Liver (tissue), 3 donors: ENCODE measurements around the gene PHKB.

Source experiments
- RAD21 ChIP-seq, 2 donors: IDR thresholded peaks; 2 replicates each; pipeline ENCODE4 v1.6.1; 2016; ENCODE audit warnings: antibody characterized with exemption in 2 of 2, mild to moderate bottlenecking in 2 of 2
- SP1 ChIP-seq: IDR thresholded peaks from 2 replicates; pipeline ENCODE4 v1.6.1; 2018; ENCODE audit warnings: antibody characterized with exemption, mild to moderate bottlenecking
- TF ChIP-seq, protein P1 (sequence below): IDR thresholded peaks from 2 replicates; pipeline ENCODE4 v1.6.1; 2016; ENCODE audit warnings: antibody characterized with exemption
- TF ChIP-seq, protein P2 (sequence below): fragments of 150-350 bp; IDR thresholded peaks from 2 replicates; pipeline ENCODE4 v1.5.1; 2017; ENCODE audit warnings: improper control_type of control experiment, low read depth, low read length; ENCODE audit not compliant: missing input control
- donor health status: healthy.
- donor health status: healthy.

DNA sequence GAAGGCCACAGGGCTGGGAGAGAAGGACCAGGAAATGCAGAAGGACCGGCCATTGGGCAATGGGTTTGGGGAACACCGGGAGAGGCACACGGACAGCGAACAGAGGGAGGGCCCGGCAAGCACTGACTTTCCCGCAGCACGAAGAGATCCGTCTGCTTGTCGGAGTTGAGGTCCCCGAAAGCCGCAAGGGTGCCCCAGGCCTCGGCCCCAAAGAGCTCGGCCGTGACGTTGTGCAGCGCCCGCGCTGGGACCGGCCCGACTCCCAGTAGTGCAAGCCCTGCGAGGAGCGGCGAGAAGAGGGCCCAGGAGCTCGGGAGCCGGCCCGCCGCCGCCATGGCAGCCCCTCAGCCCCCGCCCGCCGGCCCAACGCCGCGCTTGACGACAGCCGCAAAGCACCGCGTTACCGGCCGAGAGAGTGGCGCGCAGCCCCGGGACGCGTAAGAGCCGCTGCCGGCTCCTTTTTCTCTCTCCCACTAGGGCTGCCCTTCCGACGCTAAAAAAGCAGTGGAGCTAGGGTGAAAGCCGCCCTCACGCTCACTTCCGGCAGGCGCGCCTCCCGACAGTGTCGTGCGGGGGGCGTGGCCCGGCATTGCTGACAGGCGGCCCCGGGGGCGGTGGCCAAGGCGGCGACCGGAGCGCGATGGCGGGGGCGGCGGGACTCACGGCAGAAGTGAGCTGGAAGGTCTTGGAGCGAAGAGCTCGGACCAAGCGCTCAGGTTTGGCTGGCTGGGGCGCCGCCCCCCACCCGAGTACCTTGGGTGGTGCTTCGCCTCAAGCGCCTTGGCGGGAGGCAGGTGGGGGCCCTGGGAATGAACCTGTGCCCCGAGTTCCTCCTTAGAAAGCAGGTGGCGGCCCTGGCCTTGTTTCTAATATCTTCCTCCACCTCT is at the start of gene PHKB, which contains the start of gene ITFG1:
- TF ChIP-seq SP1 = no peak
- TF ChIP-seq, protein P1, sequence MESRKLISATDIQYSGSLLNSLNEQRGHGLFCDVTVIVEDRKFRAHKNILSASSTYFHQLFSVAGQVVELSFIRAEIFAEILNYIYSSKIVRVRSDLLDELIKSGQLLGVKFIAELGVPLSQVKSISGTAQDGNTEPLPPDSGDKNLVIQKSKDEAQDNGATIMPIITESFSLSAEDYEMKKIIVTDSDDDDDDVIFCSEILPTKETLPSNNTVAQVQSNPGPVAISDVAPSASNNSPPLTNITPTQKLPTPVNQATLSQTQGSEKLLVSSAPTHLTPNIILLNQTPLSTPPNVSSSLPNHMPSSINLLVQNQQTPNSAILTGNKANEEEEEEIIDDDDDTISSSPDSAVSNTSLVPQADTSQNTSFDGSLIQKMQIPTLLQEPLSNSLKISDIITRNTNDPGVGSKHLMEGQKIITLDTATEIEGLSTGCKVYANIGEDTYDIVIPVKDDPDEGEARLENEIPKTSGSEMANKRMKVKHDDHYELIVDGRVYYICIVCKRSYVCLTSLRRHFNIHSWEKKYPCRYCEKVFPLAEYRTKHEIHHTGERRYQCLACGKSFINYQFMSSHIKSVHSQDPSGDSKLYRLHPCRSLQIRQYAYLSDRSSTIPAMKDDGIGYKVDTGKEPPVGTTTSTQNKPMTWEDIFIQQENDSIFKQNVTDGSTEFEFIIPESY = no peak
- TF ChIP-seq, protein P2, sequence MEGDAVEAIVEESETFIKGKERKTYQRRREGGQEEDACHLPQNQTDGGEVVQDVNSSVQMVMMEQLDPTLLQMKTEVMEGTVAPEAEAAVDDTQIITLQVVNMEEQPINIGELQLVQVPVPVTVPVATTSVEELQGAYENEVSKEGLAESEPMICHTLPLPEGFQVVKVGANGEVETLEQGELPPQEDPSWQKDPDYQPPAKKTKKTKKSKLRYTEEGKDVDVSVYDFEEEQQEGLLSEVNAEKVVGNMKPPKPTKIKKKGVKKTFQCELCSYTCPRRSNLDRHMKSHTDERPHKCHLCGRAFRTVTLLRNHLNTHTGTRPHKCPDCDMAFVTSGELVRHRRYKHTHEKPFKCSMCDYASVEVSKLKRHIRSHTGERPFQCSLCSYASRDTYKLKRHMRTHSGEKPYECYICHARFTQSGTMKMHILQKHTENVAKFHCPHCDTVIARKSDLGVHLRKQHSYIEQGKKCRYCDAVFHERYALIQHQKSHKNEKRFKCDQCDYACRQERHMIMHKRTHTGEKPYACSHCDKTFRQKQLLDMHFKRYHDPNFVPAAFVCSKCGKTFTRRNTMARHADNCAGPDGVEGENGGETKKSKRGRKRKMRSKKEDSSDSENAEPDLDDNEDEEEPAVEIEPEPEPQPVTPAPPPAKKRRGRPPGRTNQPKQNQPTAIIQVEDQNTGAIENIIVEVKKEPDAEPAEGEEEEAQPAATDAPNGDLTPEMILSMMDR = no peak
- peak in 1 of 2 donors; percentile 55 for TF ChIP-seq RAD21 (IDR thresholded peaks at IDR 0.05)
